Measurements from ENCODE around the gene GABRG2. TPM values are rescaled to one million over a fixed set of nuclear protein-coding genes. Genes with fewer than 3 reads are reported as not detected.

Gene GABRG2
- polyA plus RNA-seq, 3 donors, result not detected

DNA sequence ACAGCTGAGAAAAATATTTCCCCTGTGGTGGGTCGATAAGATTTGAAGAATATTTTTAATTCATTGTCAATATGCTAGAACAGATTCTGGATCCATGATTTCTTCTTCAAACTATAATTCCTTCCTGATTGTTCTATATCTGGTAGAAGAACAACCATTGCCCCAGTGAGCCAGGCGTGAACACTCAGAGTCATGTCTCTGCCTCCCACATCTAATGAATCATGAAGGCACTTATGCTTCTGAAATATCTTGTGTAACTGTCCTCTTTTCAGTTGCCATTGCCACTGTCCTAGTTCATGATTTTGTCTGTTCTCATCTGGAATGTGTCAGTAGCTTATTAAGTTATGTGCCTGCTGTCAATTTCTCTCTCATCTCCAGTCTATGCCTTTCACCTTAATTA, 40.0 kb downstream of the GABRG2 start:
- peaks cover 0 to 3% (median 2%) of the 10 kb centered on the region in 7 donors for H3K9me3 Mint-ChIP-seq
- TF ChIP-seq, protein P1, sequence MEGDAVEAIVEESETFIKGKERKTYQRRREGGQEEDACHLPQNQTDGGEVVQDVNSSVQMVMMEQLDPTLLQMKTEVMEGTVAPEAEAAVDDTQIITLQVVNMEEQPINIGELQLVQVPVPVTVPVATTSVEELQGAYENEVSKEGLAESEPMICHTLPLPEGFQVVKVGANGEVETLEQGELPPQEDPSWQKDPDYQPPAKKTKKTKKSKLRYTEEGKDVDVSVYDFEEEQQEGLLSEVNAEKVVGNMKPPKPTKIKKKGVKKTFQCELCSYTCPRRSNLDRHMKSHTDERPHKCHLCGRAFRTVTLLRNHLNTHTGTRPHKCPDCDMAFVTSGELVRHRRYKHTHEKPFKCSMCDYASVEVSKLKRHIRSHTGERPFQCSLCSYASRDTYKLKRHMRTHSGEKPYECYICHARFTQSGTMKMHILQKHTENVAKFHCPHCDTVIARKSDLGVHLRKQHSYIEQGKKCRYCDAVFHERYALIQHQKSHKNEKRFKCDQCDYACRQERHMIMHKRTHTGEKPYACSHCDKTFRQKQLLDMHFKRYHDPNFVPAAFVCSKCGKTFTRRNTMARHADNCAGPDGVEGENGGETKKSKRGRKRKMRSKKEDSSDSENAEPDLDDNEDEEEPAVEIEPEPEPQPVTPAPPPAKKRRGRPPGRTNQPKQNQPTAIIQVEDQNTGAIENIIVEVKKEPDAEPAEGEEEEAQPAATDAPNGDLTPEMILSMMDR (IDR thresholded peaks at IDR 0.05), result no peak
- no peak overlapping the region for H3K27ac Mint-ChIP-seq
- no peak for DNase-seq
- Histone ChIP-seq H2AFZ (ENCODE audit: insufficient read depth, low read depth, low read length, poor library complexity, severe bottlenecking) (no peak overlapping the region), H3K79me2 (ENCODE audit: insufficient read depth, low read length) (no peaks in the 10 kb centered on the region), H3K9me3 (replicated peaks in 1 of 2; ENCODE audit: control insufficient read depth in 1 of 2, insufficient read depth in 1 of 2, low read length in 2 of 2) (no peaks in the 10 kb centered on the region), H3K27me3 (ENCODE audit: control insufficient read depth in 2 of 2, insufficient read depth in 2 of 2, low read length in 2 of 2) (no peaks in the 10 kb centered on the region), H3K4me3 (replicated peaks in 1 of 3; ENCODE audit: low read depth in 2 of 3, low read length in 3 of 3) (no peak overlapping the region), H3K4me2 (replicated peaks; ENCODE audit: extremely low read depth, low read length, poor library complexity, severe bottlenecking) (no peak overlapping the region), H3K9ac (ENCODE audit: insufficient read depth, low read length, poor library complexity, severe bottlenecking) (no peak overlapping the region), H4K20me1 (ENCODE audit: insufficient read depth, low read length) (no peaks in the 10 kb centered on the region), H3K27ac (ENCODE audit: low read depth in 1 of 2, low read length in 2 of 2) (no peak overlapping the region), H3K4me1 (ENCODE audit: control insufficient read depth in 1 of 2, insufficient read depth in 2 of 2, low read length in 2 of 2) (no peaks in the 10 kb centered on the region), H3K36me3 (replicated peaks in 1 of 2; ENCODE audit: control insufficient read depth in 1 of 2, insufficient read depth in 2 of 2, low read length in 2 of 2) (no peaks in the 10 kb centered on the region)
- no CpG with 5 or more reads among the region's 2 CpGs for WGBS (ENCODE audit: insufficient coverage)
- H3K4me3 Mint-ChIP-seq, result no peak overlapping the region
- peaks cover 0 to 2% (median 0%) of the 10 kb centered on the region in 3 donors for H3K27me3 Mint-ChIP-seq (ENCODE audit: low read depth in 3 of 3)
- H3K36me3 Mint-ChIP-seq, result no peaks in the 10 kb centered on the region
- no peaks in the 10 kb centered on the region for H3K4me1 Mint-ChIP-seq
- intact Hi-C loops (cut with micrococcal nuclease), result no loop called here

DNA sequence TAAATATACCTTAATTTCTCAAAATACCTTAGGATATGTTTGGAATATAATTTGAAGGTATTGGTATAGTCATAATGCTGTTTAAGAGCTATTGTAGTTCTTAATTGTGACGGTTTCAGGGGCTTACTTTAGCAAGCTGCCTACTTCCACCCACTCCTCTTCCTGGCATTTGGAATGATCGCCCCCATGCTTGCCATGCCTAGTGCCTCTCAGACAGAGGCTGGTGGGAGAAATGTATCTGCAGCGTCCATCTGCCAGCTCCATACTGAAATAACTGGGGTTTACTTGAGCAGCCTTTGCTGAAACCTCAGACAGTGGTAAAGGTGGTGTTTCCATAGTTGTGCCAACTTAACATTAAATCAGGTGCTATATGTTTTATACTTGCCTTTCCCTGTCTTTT, 52.2 kb downstream of the GABRG2 start:
- Histone ChIP-seq H3K27ac (ENCODE audit: low read depth in 1 of 2, low read length in 2 of 2) (no peak overlapping the region), H3K9me3 (replicated peaks in 1 of 2; ENCODE audit: control insufficient read depth in 1 of 2, insufficient read depth in 1 of 2, low read length in 2 of 2) (no peaks in the 10 kb centered on the region), H3K4me1 (ENCODE audit: control insufficient read depth in 1 of 2, insufficient read depth in 2 of 2, low read length in 2 of 2) (no peaks in the 10 kb centered on the region), H3K4me2 (replicated peaks; ENCODE audit: extremely low read depth, low read length, poor library complexity, severe bottlenecking) (no peak overlapping the region), H3K9ac (ENCODE audit: insufficient read depth, low read length, poor library complexity, severe bottlenecking) (no peak overlapping the region), H3K4me3 (replicated peaks in 1 of 3; ENCODE audit: low read depth in 2 of 3, low read length in 3 of 3) (no peak overlapping the region), H3K27me3 (ENCODE audit: control insufficient read depth in 2 of 2, insufficient read depth in 2 of 2, low read length in 2 of 2) (no peaks in the 10 kb centered on the region), H3K36me3 (replicated peaks in 1 of 2; ENCODE audit: control insufficient read depth in 1 of 2, insufficient read depth in 2 of 2, low read length in 2 of 2) (no peaks in the 10 kb centered on the region), H3K79me2 (ENCODE audit: insufficient read depth, low read length) (no peaks in the 10 kb centered on the region), H2AFZ (ENCODE audit: insufficient read depth, low read depth, low read length, poor library complexity, severe bottlenecking) (no peak overlapping the region), H4K20me1 (ENCODE audit: insufficient read depth, low read length) (no peaks in the 10 kb centered on the region)
- TF ChIP-seq, protein P1 (IDR thresholded peaks at IDR 0.05), result no peak
- Mint-ChIP-seq H3K4me1 (no peaks in the 10 kb centered on the region), H3K27ac (no peak overlapping the region), H3K27me3 (ENCODE audit: low read depth in 3 of 3) (peaks cover 0 to 2% (median 0%) of the 10 kb centered on the region in 3 donors), H3K4me3 (no peak overlapping the region), H3K9me3 (peaks cover 0 to 4% (median 0%) of the 10 kb centered on the region in 7 donors), H3K36me3 (no peaks in the 10 kb centered on the region)
- no CpG with 5 or more reads among the region's 3 CpGs for WGBS (ENCODE audit: insufficient coverage)
- no peak for DNase-seq
- intact Hi-C loops (cut with micrococcal nuclease), result no loop called here

Measured in CD14-positive monocyte (primary cell).